A549 treated with GW870086 at 1 μM for 4 hours (cell line): ENCODE data around the gene TMEM135. TPM values are rescaled to one million over a fixed set of nuclear protein-coding genes. Genes with fewer than 3 reads are reported as not detected.

Source experiments
- total RNA-seq: library from RNA; stranded (reverse); fragments of 200-300 nt; extraction: Qiagen RNA extraction; gene quantifications from 5 replicates; pipeline ENCODE4 v1.2.3, GENCODE V29; 2022; ENCODE audit warnings: low read depth

The TMEM135 gene
- 8.1 to 15.7 TPM (median 10.1 TPM) in 5 replicates for total RNA-seq

GRCh38 chr11:87037450-87038234 lies at the start of gene TMEM135:
Gene TMEM135 (plus strand): TSS chr11:87037934. CDS start chr11:87038046, 112 bp downstream.

Other genes starting within 250 kb of the TMEM135 start
- 315 to 463 TPM (median 434 TPM) in 5 replicates for gene PRSS23, start 237.4 kb upstream of the TMEM135 start, total RNA-seq
- 0.67 to 1.5 TPM (median 1.3 TPM) in 5 replicates for gene FZD4, start 82.5 kb upstream of the TMEM135 start, total RNA-seq